Measurements from ENCODE around the gene NOXO1. TPM values are rescaled to one million over a fixed set of nuclear protein-coding genes. Genes with fewer than 3 reads are reported as not detected.

The NOXO1 gene
- total and polyA plus RNA-seq, 9 of the 15 experiments (the other 6 are each of a cell fraction or from before 2014, with no cell fraction given): not detected

GRCh38 chr16:1991948-1992703 lies 10.9 kb upstream of the NOXO1 start (continued):
- TF ChIP-seq STAT5B (CRISPR knock-in tag; IDR thresholded peaks at IDR 0.05) (no peak), MEF2A (IDR thresholded peaks at IDR 0.05; ENCODE audit: control insufficient read depth, low read depth, low read length) (no peak), KLF6 (CRISPR knock-in tag; IDR thresholded peaks at IDR 0.05; ENCODE audit: borderline replicate concordance) (no peak), TARDBP (IDR thresholded peaks at IDR 0.05) (peak; percentile 55; the same call in 1 of the 2 replicates), NCOA2 (IDR thresholded peaks at IDR 0.05; ENCODE audit: partially characterized antibody in 2 of 2) (no peak), ESRRA (IDR thresholded peaks at IDR 0.05; ENCODE audit: borderline replicate concordance, low read depth) (peak; percentile 68; the same call in 1 of the 2 replicates), POLR2A (conservative IDR thresholded peaks at IDR 0.05) (peak; percentile 73), GABPB2 (CRISPR knock-in tag; conservative IDR thresholded peaks at IDR 0.05) (no peak), GTF2E2 (tag; IDR thresholded peaks at IDR 0.05) (no peak), ZNF584 (CRISPR knock-in tag; IDR thresholded peaks at IDR 0.05; ENCODE audit: low read depth) (no peak), CHD4 (IDR thresholded peaks at IDR 0.05; ENCODE audit: insufficient read depth, insufficient replicate concordance, low read depth, low read length, poor library complexity, severe bottlenecking) (no peak), CREM (IDR thresholded peaks at IDR 0.05; ENCODE audit: low read depth) (0 out of 2 replicates have a peak, but pooled peaks have one; percentile 24), RCOR1 (IDR thresholded peaks at IDR 0.05; ENCODE audit: borderline replicate concordance in 1 of 2, low read depth in 2 of 2, low read length in 2 of 2) (no peak), RBBP5 (IDR thresholded peaks at IDR 0.05; ENCODE audit: borderline replicate concordance, insufficient read depth, low read length, poor library complexity, severe bottlenecking) (peak; percentile 20), TEAD1 (CRISPR knock-in tag; IDR thresholded peaks at IDR 0.05) (no peak; a peak in 1 of 4 replicates), STAT5A (IDR thresholded peaks at IDR 0.05; ENCODE audit: borderline replicate concordance, low read length) (no peak), BCLAF1 (IDR thresholded peaks at IDR 0.05; ENCODE audit: borderline replicate concordance in 1 of 2, control insufficient read depth in 1 of 2, low read depth in 2 of 2, low read length in 1 of 2) (no peak), ZBTB33 (CRISPR knock-in tag; IDR thresholded peaks at IDR 0.05) (peak; percentile 10; the same call in 1 of the 2 replicates), BRD4 (IDR thresholded peaks at IDR 0.05) (no peak), SETDB1 (IDR thresholded peaks at IDR 0.05; ENCODE audit: low read length) (no peak), HNRNPH1 (optimal IDR thresholded peaks at IDR 0.05; ENCODE audit: low read depth, low read length) (no peak), U2AF2 (optimal IDR thresholded peaks at IDR 0.05; ENCODE audit: low read depth, low read length) (no peak), STAG1 (CRISPR knock-in tag; IDR thresholded peaks at IDR 0.05; ENCODE audit: borderline replicate concordance) (no peak), ZNF121 (CRISPR knock-in tag; conservative IDR thresholded peaks at IDR 0.05) (no peak)

Measured in K562 (cell line).